BJ (cell line): ENCODE data around the gene YARS1. TPM values are rescaled to one million over a fixed set of nuclear protein-coding genes. Genes with fewer than 3 reads are reported as not detected.
"Not testable (repeated sequence)": the region's sequence is repeated elsewhere in the genome, so short reads cannot be mapped to it uniquely, and the experiment has no call there.

Experiments used
- CTCF ChIA-PET: fragments of 350-600 bp; formaldehyde crosslinking; extraction: SDS; loops from one replicate; lab custom pipeline; 2021; ENCODE audit warnings: antibody characterized with exemption, inconsistent platforms; lab: Yijun Ruan, JAX
- POLR2A ChIA-PET: fragments of 300-600 bp; sonication (Branson Sonifier 250); formaldehyde crosslinking; extraction: SDS; loops from one replicate; lab custom pipeline; 2021; ENCODE audit warnings: antibody characterized with exemption; lab: Charles Lee
- DNase-seq: peaks from one replicate; pipeline ENCODE4 v3.0.0-alpha.2; 2011; ENCODE audit warnings: low read depth
- H3K27me3 ChIP-seq: 2 replicates; pipeline ENCODE4 v1.6.0; 2011; ENCODE audit warnings: low read length; ENCODE audit not compliant: control insufficient read depth, insufficient read depth
- H3K36me3 ChIP-seq: 2 replicates; pipeline ENCODE4 v1.5.1; 2011; ENCODE audit warnings: low read length; ENCODE audit not compliant: control insufficient read depth, insufficient read depth
- H3K4me3 ChIP-seq: 2 replicates; pipeline ENCODE4 v1.5.1; 2011; ENCODE audit warnings: low read depth, mild to moderate bottlenecking, control low read depth, low read length
- polyA plus RNA-seq: library from polyadenylated mRNA; depleted of rRNA; stranded (reverse); fragments of >200 nt; gene quantifications from 2 replicates; pipeline ENCODE4 v1.2.3, GENCODE V29; 2011
- TF ChIP-seq, protein P1 (sequence below): IDR thresholded peaks from 2 replicates; pipeline ENCODE4 v1.5.1; 2011; ENCODE audit warnings: low read depth, mild to moderate bottlenecking, control low read depth, inconsistent platforms, low read length, moderate library complexity; ENCODE audit not compliant: insufficient read depth

YARS1 gene
- polyA plus RNA-seq, 1 experiment: 75.3 TPM

GRCh38 chr1:32811265-32811664 lies 5.9 kb downstream of the YARS1 start:
- ChIA-PET CTCF (no interaction called here), POLR2A (no interaction called here)
- H3K36me3 ChIP-seq: peaks cover 16% of the 10 kb centered on the region
- DNase-seq: no peak
- no peak overlapping the region for H3K4me3 ChIP-seq
- no peaks in the 10 kb centered on the region for H3K27me3 ChIP-seq
- TF ChIP-seq, protein P1, sequence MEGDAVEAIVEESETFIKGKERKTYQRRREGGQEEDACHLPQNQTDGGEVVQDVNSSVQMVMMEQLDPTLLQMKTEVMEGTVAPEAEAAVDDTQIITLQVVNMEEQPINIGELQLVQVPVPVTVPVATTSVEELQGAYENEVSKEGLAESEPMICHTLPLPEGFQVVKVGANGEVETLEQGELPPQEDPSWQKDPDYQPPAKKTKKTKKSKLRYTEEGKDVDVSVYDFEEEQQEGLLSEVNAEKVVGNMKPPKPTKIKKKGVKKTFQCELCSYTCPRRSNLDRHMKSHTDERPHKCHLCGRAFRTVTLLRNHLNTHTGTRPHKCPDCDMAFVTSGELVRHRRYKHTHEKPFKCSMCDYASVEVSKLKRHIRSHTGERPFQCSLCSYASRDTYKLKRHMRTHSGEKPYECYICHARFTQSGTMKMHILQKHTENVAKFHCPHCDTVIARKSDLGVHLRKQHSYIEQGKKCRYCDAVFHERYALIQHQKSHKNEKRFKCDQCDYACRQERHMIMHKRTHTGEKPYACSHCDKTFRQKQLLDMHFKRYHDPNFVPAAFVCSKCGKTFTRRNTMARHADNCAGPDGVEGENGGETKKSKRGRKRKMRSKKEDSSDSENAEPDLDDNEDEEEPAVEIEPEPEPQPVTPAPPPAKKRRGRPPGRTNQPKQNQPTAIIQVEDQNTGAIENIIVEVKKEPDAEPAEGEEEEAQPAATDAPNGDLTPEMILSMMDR: no peak

DNA sequence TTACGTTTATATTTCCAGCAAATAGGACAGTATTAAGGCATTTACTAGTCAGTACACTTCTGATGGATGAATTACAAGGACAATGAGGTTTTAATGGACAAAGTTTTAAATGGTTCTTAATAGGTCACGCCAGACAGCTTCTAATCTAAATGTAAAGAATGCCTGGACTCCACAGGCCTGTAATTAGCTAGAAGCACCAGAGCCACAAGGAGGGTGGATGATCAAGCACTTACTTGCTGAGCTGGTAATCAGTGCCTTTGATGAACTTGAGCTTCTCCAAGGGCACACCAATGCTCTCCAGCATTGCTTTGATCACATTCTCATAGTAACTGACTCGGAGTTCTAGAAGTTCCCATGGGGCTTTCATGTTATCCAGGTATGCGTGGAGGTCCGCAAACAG lies 6.8 kb downstream of the YARS1 start:
- Histone ChIP-seq H3K4me3 (no peak overlapping the region), H3K27me3 (no peaks in the 10 kb centered on the region), H3K36me3 (peaks cover 18% of the 10 kb centered on the region)
- TF ChIP-seq, protein P1: no peak
- ChIA-PET POLR2A (no interaction called here), CTCF (interaction anchor here (1.0 kb wide), 1 partner anchor 12 kb away, joined by 3 read pairs; no protein-coding TSS in a partner anchor)
- no peak for DNase-seq

GRCh38 chr1:32808580-32808979 lies 8.6 kb downstream of the YARS1 start:
- TF ChIP-seq, protein P1: no peak
- ChIA-PET POLR2A (no interaction called here), CTCF (interaction anchor here (1.3 kb wide), 1 partner anchor 97 kb away, joined by 3 read pairs; no protein-coding TSS in a partner anchor)
- no peaks in the 10 kb centered on the region for H3K27me3 ChIP-seq
- H3K4me3 ChIP-seq: no peak overlapping the region
- no peak for DNase-seq
- peaks cover 16% of the 10 kb centered on the region for H3K36me3 ChIP-seq

- ChIA-PET POLR2A (no interaction called here), CTCF (interaction anchor here (1.3 to 1.4 kb wide), 2 partner anchors 34 to 95 kb away, joined by 3 read pairs; no protein-coding TSS in a partner anchor)
- no peak for DNase-seq
- TF ChIP-seq, protein P1: no peak
- Histone ChIP-seq H3K4me3 (no peak overlapping the region), H3K36me3 (peaks cover 17% of the 10 kb centered on the region), H3K27me3 (no peaks in the 10 kb centered on the region)
Measured at GRCh38 chr1:32806910-32807523, 10.1 kb downstream of the YARS1 start.

- CTCF ChIA-PET: interaction anchor here (1.4 kb wide), 1 partner anchor 33 kb away, joined by 3 read pairs; no protein-coding TSS in a partner anchor
Measured at GRCh38 chr1:32806290-32806689, 10.9 kb downstream of the YARS1 start.

DNA sequence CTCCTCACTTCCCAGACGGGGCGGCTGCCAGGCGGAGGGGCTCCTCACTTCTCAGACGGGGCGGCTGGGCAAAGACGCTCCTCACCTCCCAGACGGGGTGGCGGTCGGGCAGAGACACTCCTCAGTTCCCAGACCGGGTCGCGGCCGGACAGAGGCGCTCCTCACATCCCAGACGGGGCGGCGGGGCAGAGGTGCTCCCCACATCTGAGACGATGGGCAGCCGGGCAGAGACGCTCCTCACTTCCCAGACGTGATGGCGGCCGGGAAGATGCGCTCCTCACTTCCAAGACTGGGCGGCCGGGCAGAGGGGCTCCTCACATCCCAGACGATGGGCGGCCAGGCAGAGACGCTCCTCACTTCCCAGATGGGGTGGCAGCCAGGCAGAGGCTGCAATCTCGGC lies 12.7 kb downstream of the YARS1 start:
- DNase-seq, CTCF ChIA-PET, H3K4me3 ChIP-seq, H3K27me3 ChIP-seq, POLR2A ChIA-PET, H3K36me3 ChIP-seq: not testable (repeated sequence)

More at GRCh38 chr1:32806290-32806689, 10.9 kb downstream of the YARS1 start:
- no peak overlapping the region for H3K4me3 ChIP-seq
- no peaks in the 10 kb centered on the region for H3K27me3 ChIP-seq
- no peak for DNase-seq
- TF ChIP-seq, protein P1: no peak
- H3K36me3 ChIP-seq: peaks cover 16% of the 10 kb centered on the region
- POLR2A ChIA-PET: no interaction called here
